Activated T-helper 1 cell treated with Interleukin-2 at 50 U/mL for 16 hours (primary cell): ENCODE results near the gene GALNT7.

Experiments
- DNase-seq: peaks from one replicate; pipeline ENCODE4 v3.0.0-alpha.2; 2020; ENCODE audit warnings: low read depth

Gene GALNT7

DNA sequence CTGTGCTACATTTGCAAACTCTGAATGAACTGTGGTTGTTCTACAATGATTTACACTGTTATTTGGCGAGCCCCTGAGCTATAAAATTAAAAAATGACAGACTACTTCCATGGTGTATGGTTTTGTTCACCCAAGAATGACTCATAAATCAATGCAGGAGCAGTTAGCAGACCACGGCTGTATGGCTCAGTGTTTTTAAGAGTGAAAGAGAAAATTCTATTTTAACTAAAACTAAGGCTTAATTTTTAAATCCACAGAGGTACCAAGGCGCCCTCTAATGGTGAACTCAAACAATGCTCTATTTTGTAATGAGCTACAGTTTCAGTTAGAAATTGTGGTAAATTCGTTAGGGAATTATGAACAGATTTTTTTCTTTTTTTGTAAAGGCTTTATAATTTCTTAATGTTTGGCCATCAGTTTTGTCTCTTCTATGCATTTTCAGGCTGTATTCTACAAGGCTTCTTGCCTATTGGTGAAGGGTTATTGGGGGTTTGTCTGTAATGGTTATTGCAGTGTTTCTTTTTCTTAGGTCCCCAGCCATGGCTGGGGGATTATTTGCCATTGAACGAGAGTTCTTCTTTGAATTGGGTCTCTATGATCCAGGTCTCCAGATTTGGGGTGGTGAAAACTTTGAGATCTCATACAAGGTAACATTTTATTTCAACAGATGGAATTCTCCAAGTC, 133.0 kb downstream of the GALNT7 start:
- DNase-seq = no peak

GRCh38 chr4:173307778-173308177, 139.2 kb downstream of the GALNT7 start:
- DNase-seq = no peak

GRCh38 chr4:173311368-173311767, 142.8 kb downstream of the GALNT7 start:
- DNase-seq = no peak

DNA sequence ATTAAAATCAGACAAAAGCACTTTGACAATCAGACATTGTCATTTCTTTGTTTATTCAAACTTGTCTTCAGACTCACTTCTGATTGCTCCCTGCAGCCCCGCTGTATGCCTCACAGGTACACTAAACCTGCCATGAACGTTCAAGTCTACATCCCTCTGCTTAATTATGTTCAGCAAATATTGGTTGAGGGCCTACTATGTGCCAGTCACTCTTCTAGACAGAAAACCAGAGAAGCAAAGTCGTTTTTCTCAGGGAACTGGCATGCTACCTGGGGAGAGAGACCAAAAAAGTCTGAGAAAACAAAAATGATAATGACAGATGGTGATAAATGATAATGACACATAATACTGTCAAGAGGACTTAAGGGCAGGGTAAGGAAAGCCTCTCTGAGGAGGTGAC, 146.1 kb downstream of the GALNT7 start:
- no peak for DNase-seq

DNA sequence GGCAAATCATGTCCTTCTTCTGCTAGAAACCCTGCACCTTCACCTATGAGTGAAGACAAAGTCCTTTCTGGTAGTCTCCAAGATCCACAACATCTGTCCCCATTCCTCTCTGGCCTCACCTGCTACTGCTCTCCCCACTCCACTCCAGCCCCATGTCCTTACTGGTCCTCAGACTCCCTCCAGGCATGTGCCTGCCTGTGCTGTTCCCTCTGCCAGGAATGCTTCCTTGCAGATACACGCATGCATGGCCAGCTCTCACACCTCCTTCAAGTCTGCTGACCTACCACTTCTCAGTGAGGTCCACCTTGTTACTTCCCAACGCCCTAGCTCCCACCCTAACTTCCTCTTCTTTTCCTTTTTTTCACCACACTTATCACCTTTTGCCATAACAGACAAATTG, 147.4 kb downstream of the GALNT7 start:
- DNase-seq = no peak

DNA sequence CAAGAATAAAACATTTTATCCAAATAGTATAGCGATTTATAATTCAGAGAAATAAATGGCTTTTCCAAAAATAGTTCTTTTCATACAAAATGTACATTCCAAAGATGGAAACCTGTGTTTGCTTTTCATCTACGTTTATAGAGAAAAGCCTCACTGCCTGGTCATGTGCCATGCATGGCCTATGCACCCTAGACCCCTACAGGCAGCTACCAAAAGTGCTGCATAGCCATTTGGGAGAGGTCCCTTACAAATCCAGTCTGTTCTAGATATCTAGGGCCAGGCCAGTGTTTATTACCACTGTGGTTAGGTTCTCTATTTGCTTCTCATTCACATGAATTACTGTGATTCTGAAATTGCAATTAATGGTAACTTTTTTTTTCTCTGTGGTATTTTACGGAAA, 148.4 kb downstream of the GALNT7 start:
- no peak for DNase-seq

DNA sequence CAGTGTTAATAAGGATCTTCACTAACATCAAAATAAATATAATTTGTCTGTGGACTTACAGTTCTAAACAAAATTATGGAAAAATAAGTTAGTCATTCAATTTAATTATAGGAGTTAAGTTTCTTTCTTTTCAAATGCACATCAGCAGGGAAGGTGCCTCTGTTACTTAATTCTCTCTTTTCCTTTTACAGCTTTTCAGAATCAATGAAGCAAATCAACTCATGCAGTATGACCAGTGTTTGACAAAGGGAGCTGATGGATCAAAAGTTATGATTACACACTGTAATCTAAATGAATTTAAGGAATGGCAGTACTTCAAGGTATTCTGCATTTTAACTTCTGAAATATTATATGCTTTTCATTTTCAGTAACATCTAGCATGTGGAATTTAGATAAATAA, 149.6 kb downstream of the GALNT7 start:
- DNase-seq = no peak

DNA sequence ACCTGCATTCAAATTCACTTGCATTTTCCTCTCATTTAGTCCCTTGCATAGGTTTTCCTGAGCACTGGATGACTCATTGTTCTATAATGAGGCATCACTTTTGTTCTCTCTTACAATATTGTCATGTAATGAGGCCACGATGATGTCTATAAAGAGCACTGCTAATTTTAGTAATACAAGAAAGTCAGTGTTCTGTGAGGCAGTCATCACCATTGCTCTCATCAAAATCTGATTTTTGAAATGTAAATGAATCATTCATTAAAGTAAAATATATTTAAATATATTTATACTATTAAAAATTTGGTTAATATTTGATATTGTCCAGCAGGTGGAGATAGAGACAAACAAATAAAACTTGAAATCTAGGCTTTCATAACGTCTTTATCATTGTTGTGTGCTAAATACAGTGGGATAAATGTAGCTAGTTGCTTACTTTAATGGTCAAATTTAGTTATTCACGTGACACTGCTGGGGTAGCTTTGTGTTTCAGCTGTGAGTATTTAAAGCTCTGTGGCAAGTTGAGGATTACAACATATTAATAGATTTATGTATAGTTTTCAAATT, 150.1 kb downstream of the GALNT7 start:
- DNase-seq = no peak

GRCh38 chr4:173319696-173320095, 151.1 kb downstream of the GALNT7 start:
- DNase-seq = no peak

DNA sequence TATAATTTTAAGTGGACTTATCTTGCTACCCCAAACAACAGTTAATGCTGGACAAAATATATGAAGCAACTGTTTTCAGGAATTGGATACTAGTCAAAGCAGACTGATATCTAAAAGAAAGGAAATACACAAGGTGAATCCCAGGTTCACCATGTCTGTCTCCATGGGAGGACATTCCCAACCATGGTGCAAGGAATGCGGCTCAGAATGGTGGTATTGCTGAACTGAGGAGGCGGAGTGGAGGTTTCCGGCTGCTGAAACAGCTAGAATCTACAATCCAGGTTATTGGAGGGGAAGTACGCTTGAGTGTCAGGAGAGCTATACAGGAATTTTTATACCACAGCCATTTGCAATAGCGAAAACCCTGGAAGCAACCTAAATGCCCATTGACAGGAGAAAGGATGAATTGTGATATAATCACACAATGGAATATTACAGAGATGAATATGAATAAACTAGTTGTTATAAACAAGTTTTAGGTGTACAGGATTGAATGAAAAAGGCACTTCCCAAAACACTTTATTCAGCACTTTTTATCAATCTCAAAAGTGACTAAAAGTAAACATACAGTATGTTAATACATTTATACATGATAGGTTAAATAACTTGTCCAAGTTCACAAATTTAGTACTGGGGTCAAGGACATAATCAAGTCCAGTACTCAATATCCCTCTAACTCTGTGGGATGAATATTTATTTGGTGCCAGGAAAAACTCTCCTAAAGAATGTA, 156.6 kb downstream of the GALNT7 start:
- DNase-seq = no peak

DNA sequence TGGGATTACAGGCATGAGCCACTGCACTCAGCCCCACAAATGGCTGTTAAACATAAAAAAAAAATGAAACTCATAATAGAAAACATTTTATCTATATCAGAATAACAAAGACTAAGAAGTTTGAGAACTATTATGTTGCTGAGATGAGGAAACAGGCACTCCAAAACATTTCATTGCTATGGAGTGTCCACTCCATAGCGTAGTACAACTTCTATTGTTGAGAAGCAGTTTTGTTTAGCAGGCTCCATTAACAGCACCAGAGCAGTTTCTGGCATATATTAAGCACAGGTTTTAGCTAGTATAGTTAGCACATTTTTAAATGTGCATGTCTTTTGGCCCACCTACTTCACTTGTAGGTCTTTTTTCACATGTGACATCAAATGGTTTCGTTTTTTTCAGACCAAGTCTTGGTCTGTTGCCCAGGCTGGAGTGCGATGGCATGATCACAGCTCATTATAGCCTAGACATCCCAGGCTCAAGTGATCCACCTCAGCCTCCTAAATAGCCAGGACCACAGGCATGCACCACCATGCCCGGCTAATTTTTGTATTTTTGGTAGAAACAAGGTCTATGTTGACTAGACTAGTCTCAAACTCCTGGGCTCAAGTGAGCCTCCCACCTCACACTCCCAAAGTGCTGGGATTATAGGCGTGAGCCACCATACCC, 159.8 kb downstream of the GALNT7 start:
- DNase-seq = no peak

DNA sequence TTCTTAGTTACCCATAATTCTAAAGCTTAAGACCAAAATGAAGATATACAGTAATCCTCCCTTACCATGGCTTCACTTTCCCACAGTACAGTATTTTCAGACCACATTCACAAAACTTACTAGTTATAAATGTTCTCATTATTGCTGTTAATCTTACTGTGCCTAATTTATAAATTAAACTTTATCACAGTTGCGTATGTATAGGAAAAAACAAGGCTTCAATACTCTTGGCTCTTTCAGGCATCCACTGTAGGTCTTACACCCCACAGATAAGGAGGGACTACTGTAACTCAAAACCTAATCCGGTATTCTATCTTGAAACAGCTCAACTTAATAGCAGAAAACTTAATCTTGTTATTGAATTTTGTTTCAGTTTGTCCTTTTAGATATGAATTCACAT, 162.0 kb downstream of the GALNT7 start:
- DNase-seq = no peak

- DNase-seq = no peak
These were observed 163.4 kb downstream of the GALNT7 start for GRCh38 chr4:173332021-173332487.

DNA sequence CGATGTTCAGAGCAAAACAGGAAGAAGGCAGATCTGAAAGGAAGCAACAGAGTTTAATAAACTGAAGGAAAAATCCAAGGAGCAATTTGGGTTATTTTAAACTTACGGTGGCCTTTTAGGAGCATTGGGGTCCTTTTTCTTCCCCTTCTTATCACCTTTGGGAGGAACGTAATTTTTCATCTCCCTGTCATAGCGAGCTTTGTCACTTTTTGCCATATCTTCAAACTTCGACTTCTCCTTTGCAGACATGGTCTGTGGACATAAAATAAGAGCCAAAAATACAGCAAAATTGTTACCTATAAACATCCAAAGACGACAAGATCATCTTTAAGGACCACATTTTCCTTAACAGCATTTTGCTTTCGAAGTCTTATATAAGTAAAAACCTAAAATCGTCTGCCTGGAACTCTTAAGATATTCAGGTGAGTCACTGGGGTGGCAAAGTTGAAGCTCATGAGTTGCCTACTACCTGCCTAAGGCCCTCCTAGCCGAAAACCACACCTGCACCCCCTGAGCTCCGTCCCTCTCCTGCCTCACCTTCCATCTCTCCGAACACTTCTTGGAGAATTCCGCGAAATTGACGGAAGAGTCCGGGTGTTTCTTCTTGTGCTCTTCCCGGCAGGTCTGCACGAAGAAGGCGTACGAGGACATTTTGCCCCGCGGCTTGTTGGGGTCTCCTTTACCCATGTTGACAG, 164.5 kb downstream of the GALNT7 start:
- peak; percentile 10 for DNase-seq

GRCh38 chr4:173333658-173334084, 165.1 kb downstream of the GALNT7 start:
- peak; percentile 33 for DNase-seq

DNA sequence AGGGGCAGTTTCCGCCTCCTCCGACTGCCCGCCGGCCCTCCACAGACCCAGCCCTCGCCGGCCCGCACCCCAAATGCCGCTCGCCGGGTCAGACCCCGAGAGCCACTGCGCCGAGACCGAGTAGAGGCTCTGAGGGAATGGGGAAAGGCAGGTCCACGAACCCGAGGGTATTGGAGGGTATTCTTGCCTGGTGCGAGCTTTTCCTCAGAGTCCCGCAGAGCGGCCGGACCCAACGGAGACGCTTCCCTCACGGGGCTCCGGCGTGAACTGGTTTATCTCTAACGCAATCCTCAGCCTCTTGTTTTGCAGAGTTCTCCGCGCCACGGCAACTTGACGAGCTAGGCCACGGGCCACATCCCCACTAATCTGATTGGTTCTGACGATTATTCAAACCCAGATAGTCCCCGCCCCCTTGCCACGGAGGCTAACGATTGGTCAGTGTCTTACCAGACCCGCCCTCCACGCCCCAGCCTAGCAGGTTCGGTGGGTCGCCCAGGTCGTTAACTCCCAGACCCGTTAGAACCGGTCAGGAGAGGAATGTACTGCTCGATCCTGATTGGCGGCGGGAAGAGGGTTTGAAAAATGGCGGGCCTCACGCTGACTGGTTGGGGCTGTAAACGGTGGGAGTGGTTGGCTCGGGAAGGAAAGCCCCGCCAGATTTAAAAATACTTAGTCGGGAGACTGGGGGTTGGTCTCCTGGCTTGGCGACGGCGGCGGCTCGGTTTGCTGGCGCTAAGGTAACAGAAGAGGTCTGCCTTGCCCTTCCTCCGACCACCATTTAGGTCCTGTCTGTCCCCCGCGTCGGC, 165.7 kb downstream of the GALNT7 start, which contains the start of gene HMGB2:
Gene HMGB2, minus strand, starts transcription at position 274 of the 806 bp plus-strand sequence. CDS start 709 bp downstream, outside the sequence.
- DNase-seq = peak; percentile 99

DNA sequence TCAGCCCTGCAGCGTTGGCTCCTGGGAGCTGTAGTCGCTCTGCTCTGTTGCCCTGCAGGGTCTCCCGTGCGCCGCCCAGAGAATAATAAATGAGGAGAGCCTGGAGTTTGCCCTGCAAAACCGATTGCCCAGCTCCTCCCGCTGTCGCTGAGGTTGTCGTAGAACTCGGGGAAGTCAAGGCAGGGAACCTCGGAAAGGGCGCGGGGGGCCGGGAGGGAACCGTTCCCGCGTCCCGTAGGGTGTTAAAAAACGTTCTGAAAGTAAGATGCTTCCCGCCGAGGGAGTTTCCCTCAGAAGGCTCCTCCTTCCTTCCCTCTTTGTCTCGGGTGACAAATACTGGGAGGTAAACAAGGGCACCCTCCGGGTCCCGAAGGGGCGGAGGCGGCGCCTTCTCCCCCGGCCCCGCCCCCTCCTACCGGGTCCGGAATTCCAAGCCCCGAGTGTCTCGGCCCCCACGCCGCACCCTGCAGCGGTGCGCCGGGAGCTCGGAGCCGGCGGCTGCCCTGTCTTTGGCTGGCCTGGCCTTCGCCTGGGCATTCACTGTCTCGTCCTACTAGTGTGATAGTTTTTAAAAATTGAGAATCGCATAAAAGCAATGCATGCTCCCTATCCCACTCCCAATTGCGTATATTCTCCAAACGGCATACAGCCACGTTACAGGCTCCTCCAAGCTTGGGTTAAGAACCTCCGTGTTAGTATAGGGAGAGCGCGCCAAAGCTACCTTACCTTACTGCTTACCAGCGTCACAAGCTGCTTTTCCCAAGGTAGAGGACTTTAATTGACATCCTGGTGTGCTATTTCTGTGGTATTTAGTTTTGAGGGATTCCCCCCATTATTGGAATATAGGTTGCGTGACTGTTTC, 166.5 kb downstream of the GALNT7 start:
- peak; percentile 9 for DNase-seq

DNA sequence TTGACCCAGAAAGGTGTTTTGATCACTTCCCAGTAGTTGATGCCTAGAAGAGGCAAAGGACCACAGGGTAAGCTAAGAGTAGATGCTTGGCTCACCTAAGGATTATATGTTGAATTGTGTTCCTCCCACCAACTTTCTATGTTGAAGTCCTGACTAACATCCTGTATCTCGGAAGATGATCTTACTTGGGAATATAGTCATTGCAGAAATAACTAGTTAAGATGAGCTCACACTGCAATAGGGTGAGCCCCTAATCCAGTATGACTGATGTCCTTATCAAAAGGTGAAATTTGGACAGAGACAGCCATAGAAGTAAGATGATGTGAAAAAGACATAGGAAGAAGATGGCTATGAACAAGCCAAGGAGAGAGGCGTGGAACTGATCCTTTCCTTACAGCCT, 168.9 kb downstream of the GALNT7 start:
- DNase-seq = no peak

- DNase-seq = no peak
These were observed 175.3 kb downstream of the GALNT7 start for GRCh38 chr4:173343832-173344397.

- no peak for DNase-seq
These were observed 177.0 kb downstream of the GALNT7 start for GRCh38 chr4:173345648-173346047.
